Fibroblast of mammary gland (primary cell): ENCODE data around the gene GIPC1.
A peak's percentile ranks its signal among the peaks of the same experiment; 100 is the strongest.

Source experiments
- DNase-seq: peaks from one replicate; pipeline ENCODE4 v3.0.0-alpha.2; 2010; ENCODE audit warnings: low read depth
- H3K4me3 ChIP-seq: 2 replicates; pipeline ENCODE4 v1.5.1; 2011; ENCODE audit warnings: low read depth, mild to moderate bottlenecking, low read length, moderate library complexity; ENCODE audit not compliant: control insufficient read depth
- CTCF ChIP-seq: conservative IDR thresholded peaks from 2 replicates; pipeline ENCODE4 v1.5.1; 2011; ENCODE audit warnings: low read depth, low read length, inconsistent platforms; ENCODE audit not compliant: control insufficient read depth, insufficient read depth

GIPC1 gene

DNA sequence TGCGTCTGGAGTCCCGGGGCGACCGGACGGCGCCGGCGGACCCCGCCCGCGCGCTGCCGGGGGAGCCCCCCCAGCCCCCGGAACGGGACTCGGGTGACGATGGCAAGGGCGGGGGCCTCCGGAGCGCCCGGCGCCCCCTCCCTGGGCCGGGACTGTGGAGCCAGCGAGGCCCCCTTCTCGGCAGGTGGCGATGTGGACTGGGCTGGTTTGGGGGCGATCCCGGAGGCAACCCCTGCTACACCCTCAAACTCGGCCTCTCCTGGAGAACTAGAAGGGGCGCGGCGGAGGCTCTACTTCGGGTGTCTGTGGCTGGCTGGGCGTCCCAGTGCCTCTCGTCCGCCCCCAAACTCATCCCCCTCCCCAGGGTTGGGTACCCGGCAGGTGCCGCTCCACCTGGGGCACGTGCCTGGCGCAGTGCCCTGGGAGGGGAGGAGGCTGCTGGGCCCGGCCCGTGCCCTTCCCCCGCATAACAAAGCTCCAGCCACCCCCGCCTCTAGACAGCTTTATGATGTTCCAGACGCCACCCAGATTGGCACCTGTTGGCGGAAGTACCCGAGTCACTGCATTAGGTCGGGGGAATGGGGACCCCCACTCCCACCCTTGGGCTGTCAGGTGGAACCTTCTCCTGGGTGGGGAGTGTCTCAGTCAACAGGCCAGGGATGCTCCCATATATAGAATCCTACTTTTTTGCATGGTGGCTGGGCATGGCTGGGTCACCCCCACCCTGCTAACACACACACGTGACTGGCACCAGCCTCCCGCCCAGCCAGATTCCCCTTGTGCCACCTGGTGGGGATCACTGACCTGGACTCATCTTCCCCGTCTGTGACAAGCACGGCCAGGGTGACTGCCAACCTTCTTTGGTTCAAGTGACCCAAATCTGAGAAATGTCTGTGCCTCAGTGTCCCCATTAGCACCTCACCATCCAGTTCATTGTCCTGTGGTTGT, 62.1 kb downstream of the GIPC1 start:
- TF ChIP-seq CTCF: no peak
- DNase-seq: no peak
- peak overlapping the region; percentile 67 for H3K4me3 ChIP-seq

GRCh38 chr19:14432791-14433553, 63.0 kb downstream of the GIPC1 start, which contains the start of gene PKN1:
PKN1 (plus strand) TSS chr19:14433306; CDS start chr19:14433522, 216 bp downstream.
- peak within 1 kb of the TSS; percentile 67 for H3K4me3 ChIP-seq
- DNase-seq: no peak
- TF ChIP-seq CTCF: no peak

DNA sequence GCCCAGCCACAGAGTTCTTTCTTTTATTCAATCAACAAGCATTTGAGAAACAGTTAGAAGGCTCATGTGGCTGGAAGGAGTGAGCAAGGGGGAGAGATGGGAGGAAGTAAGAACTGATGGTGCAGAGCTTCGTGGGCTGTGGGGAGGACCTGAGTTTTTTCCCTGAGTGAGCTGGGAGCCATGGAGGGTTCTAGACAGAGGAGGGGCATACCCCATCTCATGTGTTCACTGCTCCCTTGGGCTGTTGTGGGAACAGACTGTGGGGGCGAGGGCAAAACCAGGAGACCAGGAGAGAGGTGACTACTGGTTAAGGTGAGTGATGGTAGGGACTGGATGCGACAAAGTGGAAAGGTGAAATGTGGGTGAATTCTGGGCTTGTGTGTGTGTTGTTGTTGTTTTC, 65.2 kb downstream of the GIPC1 start:
- no peak for TF ChIP-seq CTCF
- H3K4me3 ChIP-seq: no peak overlapping the region
- DNase-seq: no peak

GRCh38 chr19:14428882-14429416, 67.0 kb downstream of the GIPC1 start:
- DNase-seq: no peak
- no peak overlapping the region for H3K4me3 ChIP-seq
- TF ChIP-seq CTCF: no peak
